HEK293 (cell line): ENCODE results near the gene CSTA.

Experiments used
- CTCF ChIA-PET: fragments of 350-600 bp; formaldehyde crosslinking; extraction: SDS; loops from one replicate; lab custom pipeline; 2021; ENCODE audit warnings: antibody characterized with exemption; lab: Yijun Ruan, JAX
- POLR2A ChIA-PET: fragments of 300-600 bp; formaldehyde crosslinking; extraction: SDS; loops from one replicate; lab custom pipeline; 2020; ENCODE audit warnings: antibody characterized with exemption, inconsistent platforms; lab: Yijun Ruan, JAX
- H3K27ac ChIP-seq: fragments of 200-500 bp; sonication (Bioruptor generic); 2 replicates; pipeline ENCODE4 v1.5.1; 2014; ENCODE audit warnings: low read depth, low read length, control low read depth, inconsistent platforms; ENCODE audit errors: extremely low read depth
- H3K36me3 ChIP-seq, 2 experiments: fragments of 200-500 bp in 1 of 2; sonication (Bioruptor generic) in 1 of 2; 1 replicate in 1 of 2; 2 replicates in 1 of 2; pipeline ENCODE4 v1.5.1; 2014 to 2017; ENCODE audit warnings: inconsistent platforms in 2 of 2, low read length in 2 of 2; ENCODE audit not compliant: control insufficient read depth in 2 of 2, insufficient read depth in 1 of 2
- H3K4me1 ChIP-seq: fragments of 200-500 bp; sonication (Bioruptor generic); 2 replicates; pipeline ENCODE4 v1.5.1; 2014; ENCODE audit warnings: mild to moderate bottlenecking, low read length, inconsistent platforms; ENCODE audit not compliant: control insufficient read depth, insufficient read depth
- H3K4me3 ChIP-seq: 2 replicates; pipeline ENCODE4 v1.5.1; 2011; ENCODE audit warnings: low read depth, mild to moderate bottlenecking, control low read depth, low read length, moderate library complexity
- H3K9me3 ChIP-seq: fragments of 200-500 bp; sonication (Bioruptor generic); 2 replicates; pipeline ENCODE4 v1.5.1; 2014; ENCODE audit warnings: low read depth, low read length, inconsistent platforms; ENCODE audit not compliant: control insufficient read depth, insufficient read depth
- AEBP2 ChIP-seq: fragments of 450-650 bp; formaldehyde crosslinking; IDR thresholded peaks from 2 replicates; pipeline ENCODE4 v1.5.1; 2016; ENCODE audit warnings: missing biosample characterization, missing genetic modification characterization, borderline replicate concordance
- PRDM2 ChIP-seq: fragments of 450-650 bp; formaldehyde crosslinking; IDR thresholded peaks from 2 replicates; pipeline ENCODE4 v1.5.1; 2016; ENCODE audit warnings: missing biosample characterization, missing genetic modification characterization, borderline replicate concordance
- SP2 ChIP-seq: fragments of 450-650 bp; formaldehyde crosslinking; IDR thresholded peaks from 2 replicates; pipeline ENCODE4 v1.5.1; 2016; ENCODE audit warnings: missing biosample characterization, missing genetic modification characterization
- ZNF112 ChIP-seq: fragments of 450-650 bp; formaldehyde crosslinking; IDR thresholded peaks from 2 replicates; pipeline ENCODE4 v1.5.0; 2017; ENCODE audit warnings: missing biosample characterization, missing genetic modification characterization
- ZNF140 ChIP-seq: fragments of 450-650 bp; formaldehyde crosslinking; IDR thresholded peaks from 2 replicates; pipeline ENCODE4 v1.5.1; 2016; ENCODE audit warnings: missing biosample characterization, missing genetic modification characterization
- ZNF19 ChIP-seq: fragments of 450-650 bp; formaldehyde crosslinking; IDR thresholded peaks from 2 replicates; pipeline ENCODE4; 2016; ENCODE audit warnings: missing biosample characterization, missing genetic modification characterization, low read depth
- ZNF266 ChIP-seq: fragments of 450-650 bp; formaldehyde crosslinking; IDR thresholded peaks from 2 replicates; pipeline ENCODE4 v1.5.1; 2016; ENCODE audit warnings: missing biosample characterization, missing genetic modification characterization, low read depth
- ZNF501 ChIP-seq: fragments of 450-650 bp; formaldehyde crosslinking; IDR thresholded peaks from 2 replicates; pipeline ENCODE4 v1.5.1; 2016; ENCODE audit warnings: missing biosample characterization, missing genetic modification characterization
- ZNF585B ChIP-seq: fragments of 450-650 bp; formaldehyde crosslinking; IDR thresholded peaks from 2 replicates; pipeline ENCODE4 v1.5.1; 2016; ENCODE audit warnings: missing biosample characterization, missing genetic modification characterization
- ZNF600 ChIP-seq: fragments of 450-650 bp; formaldehyde crosslinking; IDR thresholded peaks from 2 replicates; pipeline ENCODE4 v1.5.1; 2016; ENCODE audit warnings: missing biosample characterization, missing genetic modification characterization
- ZNF624 ChIP-seq: fragments of 450-650 bp; formaldehyde crosslinking; IDR thresholded peaks from 2 replicates; pipeline ENCODE4 v1.5.1; 2017; ENCODE audit warnings: missing biosample characterization, missing genetic modification characterization
- ZNF704 ChIP-seq: fragments of 450-650 bp; formaldehyde crosslinking; IDR thresholded peaks from 2 replicates; pipeline ENCODE4 v1.5.1; 2016; ENCODE audit warnings: missing biosample characterization, missing genetic modification characterization
- ZNF747 ChIP-seq: fragments of 450-650 bp; formaldehyde crosslinking; IDR thresholded peaks from 2 replicates; pipeline ENCODE4 v1.5.1; 2016; ENCODE audit warnings: missing biosample characterization, missing genetic modification characterization
- ZNF776 ChIP-seq: fragments of 450-650 bp; formaldehyde crosslinking; IDR thresholded peaks from 2 replicates; pipeline ENCODE4 v1.5.0; 2017; ENCODE audit warnings: missing biosample characterization, missing genetic modification characterization, borderline replicate concordance
- ZSCAN30 ChIP-seq: fragments of 450-650 bp; IDR thresholded peaks from 2 replicates; pipeline ENCODE4 v1.5.1; 2018; ENCODE audit warnings: missing biosample characterization, mild to moderate bottlenecking, missing genetic modification characterization, moderate library complexity
- TF ChIP-seq, protein P1 (sequence below): fragments of 450-650 bp; formaldehyde crosslinking; conservative IDR thresholded peaks from 2 replicates; pipeline ENCODE4 v1.5.1; 2016; ENCODE audit warnings: low read depth, missing biosample characterization, missing genetic modification characterization

The CSTA gene

GRCh38 chr3:122313281-122313680 lies 11.8 kb upstream of the CSTA start:
- POLR2A ChIA-PET: no interaction called here
- TF ChIP-seq PRDM2 (tag by site-specific recombination) (no peak), ZNF776 (tag by site-specific recombination) (no peak), ZNF501 (tag by site-specific recombination) (no peak), ZNF19 (no peak)
- TF ChIP-seq, protein P1, sequence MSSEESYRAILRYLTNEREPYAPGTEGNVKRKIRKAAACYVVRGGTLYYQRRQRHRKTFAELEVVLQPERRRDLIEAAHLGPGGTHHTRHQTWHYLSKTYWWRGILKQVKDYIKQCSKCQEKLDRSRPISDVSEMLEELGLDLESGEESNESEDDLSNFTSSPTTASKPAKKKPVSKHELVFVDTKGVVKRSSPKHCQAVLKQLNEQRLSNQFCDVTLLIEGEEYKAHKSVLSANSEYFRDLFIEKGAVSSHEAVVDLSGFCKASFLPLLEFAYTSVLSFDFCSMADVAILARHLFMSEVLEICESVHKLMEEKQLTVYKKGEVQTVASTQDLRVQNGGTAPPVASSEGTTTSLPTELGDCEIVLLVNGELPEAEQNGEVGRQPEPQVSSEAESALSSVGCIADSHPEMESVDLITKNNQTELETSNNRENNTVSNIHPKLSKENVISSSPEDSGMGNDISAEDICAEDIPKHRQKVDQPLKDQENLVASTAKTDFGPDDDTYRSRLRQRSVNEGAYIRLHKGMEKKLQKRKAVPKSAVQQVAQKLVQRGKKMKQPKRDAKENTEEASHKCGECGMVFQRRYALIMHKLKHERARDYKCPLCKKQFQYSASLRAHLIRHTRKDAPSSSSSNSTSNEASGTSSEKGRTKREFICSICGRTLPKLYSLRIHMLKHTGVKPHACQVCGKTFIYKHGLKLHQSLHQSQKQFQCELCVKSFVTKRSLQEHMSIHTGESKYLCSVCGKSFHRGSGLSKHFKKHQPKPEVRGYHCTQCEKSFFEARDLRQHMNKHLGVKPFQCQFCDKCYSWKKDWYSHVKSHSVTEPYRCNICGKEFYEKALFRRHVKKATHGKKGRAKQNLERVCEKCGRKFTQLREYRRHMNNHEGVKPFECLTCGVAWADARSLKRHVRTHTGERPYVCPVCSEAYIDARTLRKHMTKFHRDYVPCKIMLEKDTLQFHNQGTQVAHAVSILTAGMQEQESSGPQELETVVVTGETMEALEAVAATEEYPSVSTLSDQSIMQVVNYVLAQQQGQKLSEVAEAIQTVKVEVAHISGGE (tag by site-specific recombination): no peak
- H3K9me3 ChIP-seq: no peaks in the 10 kb centered on the region
- no peaks in the 10 kb centered on the region for H3K4me1 ChIP-seq
- H3K36me3 ChIP-seq: no peaks in the 10 kb centered on the region
- H3K27ac ChIP-seq: no peak overlapping the region
- H3K4me3 ChIP-seq: no peak overlapping the region
- CTCF ChIA-PET: interaction anchor here (0.6 kb wide), 1 partner anchor 48 kb away, joined by 4 read pairs; no protein-coding TSS in a partner anchor

DNA sequence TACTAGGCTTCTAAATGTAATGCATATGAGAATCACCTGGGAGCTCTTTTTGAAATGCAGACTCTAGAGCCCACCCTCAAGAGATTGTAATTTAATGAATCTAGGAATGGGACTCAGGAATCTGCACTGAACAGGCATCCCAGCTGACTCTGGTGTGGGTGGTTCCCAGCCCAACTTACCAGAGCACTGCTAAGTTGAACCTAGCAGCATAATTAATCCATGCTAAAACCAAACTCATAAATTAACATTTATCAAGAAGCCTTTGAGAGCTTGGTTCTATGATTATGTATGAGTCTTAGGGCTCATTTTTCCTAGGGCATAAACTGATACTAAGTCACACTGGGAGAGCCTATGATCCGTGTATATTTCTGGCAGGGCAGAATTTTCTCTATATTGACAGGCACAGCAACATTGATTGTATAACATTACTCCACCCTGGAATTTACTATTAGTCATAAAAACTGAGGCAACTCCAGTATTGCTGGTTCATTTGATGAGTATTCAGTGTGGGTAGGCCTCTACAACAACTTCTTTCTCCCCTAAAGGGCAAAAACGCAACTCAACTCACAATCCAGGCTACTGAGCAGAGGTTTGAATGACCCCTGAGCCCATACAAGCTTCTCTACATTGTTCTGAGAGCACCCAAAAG lies 10.7 kb upstream of the CSTA start:
- Histone ChIP-seq H3K9me3 (no peaks in the 10 kb centered on the region), H3K4me3 (no peak overlapping the region), H3K36me3 (no peaks in the 10 kb centered on the region), H3K27ac (no peak overlapping the region), H3K4me1 (no peaks in the 10 kb centered on the region)
- CTCF ChIA-PET: no interaction called here
- POLR2A ChIA-PET: no interaction called here
- TF ChIP-seq ZNF624 (no peak), ZNF112 (tag by site-specific recombination) (no peak), ZNF585B (no peak), ZNF266 (no peak), ZNF600 (no peak), ZNF704 (no peak), ZSCAN30 (no peak), SP2 (tag by site-specific recombination) (no peak), AEBP2 (no peak), ZNF140 (tag by site-specific recombination) (no peak), ZNF747 (tag by site-specific recombination) (no peak)
